ENCODE results near the gene RASGEF1B.
"Not testable (repeated sequence)": the region's sequence is repeated elsewhere in the genome, so short reads cannot be mapped to it uniquely, and the experiment has no call there.

RASGEF1B gene

DNA sequence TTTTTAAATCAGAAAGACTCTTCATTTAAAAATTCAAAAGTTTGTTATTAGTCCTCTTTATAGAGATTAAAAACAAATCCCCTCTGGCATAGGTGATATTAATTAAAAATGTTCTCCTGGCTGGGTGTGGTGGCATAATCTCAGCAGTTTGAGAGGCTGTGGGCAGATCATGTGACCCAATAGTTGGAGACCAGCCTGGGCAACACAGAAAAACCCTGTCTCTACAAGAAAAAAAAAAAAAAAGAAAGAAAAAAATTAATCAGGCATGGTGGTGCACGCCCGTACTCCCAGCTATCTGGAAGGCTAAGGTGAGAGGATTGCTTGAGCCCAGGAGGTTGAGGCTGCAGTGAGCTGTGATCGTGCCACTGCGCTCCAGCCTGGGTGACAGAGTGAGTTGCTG lies 38.9 kb downstream of the RASGEF1B start:
- no peak for DNase-seq (ENCODE audit: low read depth in 3 of 3)

DNA sequence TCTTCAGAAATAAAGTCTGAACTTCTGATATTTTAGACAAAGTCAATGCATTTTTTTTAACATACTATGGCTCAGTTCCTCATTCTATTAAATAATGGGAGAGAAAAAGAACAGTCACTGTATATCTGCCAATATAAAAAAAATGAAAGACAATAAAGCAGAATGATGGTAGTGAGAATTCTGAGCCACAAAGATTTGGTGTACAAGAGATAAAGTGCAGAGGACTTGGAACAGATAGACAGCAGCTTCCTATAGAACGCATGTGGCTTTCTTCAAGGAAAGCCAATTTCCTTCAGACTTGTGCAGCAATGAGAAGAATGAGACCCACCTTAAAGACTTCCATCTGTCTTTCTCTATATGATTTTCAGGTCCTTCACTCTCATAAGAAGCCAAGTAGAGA lies 39.7 kb downstream of the RASGEF1B start:
- DNase-seq (ENCODE audit: low read depth in 3 of 3): no peak

GRCh38 chr4:81429607-81430006 lies 42.1 kb downstream of the RASGEF1B start:
- DNase-seq (ENCODE audit: low read depth in 3 of 3): no peak

DNA sequence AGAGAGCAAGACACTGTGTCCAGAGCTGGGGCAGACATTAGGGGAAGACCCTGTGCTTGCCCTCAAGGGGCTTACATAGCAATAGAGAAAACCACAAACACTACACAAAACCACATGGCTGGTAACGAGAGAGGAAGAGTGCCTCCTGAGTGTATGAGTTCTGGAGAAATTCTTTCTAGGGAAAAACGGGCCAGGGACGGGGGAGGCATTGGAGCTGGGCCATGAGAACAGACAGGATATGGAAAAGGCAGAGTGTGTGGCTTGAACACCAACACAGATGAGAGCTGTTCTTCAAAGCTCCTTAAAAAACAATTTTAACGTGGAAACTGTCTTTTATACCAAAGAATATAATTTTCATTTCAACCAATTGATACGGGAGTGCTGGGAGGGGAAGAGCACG lies 42.7 kb downstream of the RASGEF1B start:
- no peak for DNase-seq (ENCODE audit: low read depth in 3 of 3)

DNA sequence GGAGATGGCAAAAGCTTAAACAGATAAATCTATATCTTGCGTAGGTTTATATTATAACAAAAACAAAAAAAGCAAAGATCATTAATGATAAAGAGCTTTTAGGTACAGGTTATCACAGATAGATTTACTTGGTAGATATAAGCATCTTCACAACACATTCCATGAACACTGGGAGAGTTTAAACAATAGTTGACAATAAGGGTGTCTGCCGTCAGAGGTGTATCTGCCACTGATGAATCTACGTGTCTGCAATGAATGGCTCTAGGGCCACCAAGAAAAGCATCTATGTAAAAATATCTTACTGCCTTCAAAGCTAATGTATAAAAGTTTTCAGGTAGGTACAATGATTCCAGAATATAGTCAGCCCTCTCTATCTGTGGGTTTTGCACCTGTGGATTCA lies 43.7 kb downstream of the RASGEF1B start:
- DNase-seq (ENCODE audit: low read depth in 3 of 3): no peak

DNA sequence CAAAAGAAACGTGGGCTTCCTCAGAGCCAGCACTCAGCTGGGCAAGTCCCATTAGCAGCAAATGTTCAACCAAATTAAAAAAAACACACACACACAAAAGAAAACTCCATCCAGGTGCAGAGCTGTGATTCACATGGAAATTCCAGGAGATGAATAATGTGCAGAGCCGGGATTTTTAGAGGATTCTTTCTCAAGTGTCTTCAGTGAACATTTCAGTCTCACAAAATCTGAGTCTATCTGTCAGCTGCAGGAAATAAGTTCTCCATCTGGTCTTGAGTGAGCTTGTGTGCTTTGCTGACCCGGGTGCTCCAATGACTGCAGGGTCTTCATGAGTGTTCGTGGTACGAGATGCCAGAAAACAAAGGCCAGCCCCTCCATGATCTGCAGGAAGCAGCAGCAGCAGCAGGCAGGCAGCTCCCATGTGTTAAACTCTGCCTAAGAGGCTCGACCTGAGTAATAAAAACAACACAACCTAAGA lies 44.3 kb downstream of the RASGEF1B start:
- no peak for DNase-seq (ENCODE audit: low read depth in 3 of 3)

DNA sequence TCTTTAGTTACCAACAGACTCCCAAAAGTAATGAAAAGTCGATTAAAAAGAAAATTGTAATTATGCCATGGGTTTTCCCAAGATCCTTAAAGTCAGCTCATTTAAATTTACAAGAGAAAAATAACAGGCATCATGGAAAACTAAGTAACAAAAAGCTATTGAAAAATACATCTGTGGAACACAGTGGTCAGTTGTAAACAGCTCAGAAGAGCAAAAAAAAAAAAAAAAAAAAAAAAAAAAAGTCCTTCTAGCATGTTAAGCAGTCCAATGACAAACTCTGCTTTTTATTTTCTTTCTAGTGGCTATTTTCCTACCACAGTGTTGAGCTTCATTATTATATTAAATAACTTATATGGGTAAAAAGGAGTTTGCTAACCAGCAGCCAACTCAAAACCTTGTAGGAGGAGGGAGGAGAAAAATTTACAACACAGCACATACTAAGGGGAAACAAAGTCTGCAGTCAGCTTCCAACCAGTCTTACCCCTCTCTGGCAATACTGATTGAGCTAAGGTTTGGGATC lies 44.9 kb downstream of the RASGEF1B start:
- DNase-seq (ENCODE audit: low read depth in 3 of 3): no peak

GRCh38 chr4:81424816-81425755 lies 46.6 kb downstream of the RASGEF1B start:
- DNase-seq (ENCODE audit: low read depth in 3 of 3): no peak

GRCh38 chr4:81424336-81424735 lies 47.4 kb downstream of the RASGEF1B start:
- DNase-seq (ENCODE audit: low read depth in 3 of 3): no peak

DNA sequence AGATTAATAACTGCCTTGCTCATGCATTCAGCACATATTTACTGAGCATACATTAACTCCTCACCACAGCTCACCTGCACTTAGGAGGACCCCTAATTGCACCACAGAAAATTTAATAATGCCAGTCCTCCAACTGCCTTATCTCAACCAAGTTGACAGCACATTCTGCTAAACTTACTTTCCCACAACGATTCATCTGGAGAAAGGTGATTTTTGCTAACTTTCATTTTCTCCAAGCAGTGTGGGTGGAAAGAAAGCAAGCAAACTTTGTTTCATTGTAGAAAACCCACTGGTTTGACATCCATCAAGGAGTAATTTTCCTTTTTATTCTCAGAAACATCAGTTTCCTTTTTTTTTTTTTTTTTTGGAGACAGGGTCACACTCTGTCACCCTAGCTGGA lies 49.1 kb downstream of the RASGEF1B start:
- DNase-seq (ENCODE audit: low read depth in 3 of 3): no peak

GRCh38 chr4:81421346-81422218 lies 50.1 kb downstream of the RASGEF1B start:
- no peak for DNase-seq (ENCODE audit: low read depth in 3 of 3)

GRCh38 chr4:81418572-81418971 lies 53.1 kb downstream of the RASGEF1B start:
- DNase-seq (ENCODE audit: low read depth in 3 of 3): no peak

GRCh38 chr4:81412946-81413495 lies 58.7 kb downstream of the RASGEF1B start:
- DNase-seq (ENCODE audit: low read depth in 3 of 3): no peak

DNA sequence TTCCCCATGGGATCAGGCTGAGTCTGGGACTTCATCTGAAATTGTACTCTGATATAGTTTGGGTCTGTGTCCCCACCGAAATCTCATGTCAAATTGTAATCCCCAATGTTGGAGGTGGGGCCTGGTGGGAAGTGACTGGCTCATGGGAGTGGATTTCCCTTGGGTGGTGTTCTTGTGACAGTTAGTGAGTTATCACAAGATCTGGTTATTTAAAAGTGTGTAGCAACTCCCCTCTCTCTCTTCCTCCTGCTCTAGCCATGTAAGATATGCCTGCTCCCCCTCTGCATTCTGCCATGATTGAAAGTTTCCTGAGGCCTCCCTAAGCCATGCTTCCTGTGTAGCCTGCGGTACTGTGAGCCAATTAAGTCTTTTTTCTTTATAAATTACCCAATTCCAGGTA lies 61.0 kb downstream of the RASGEF1B start:
- no peak for DNase-seq (ENCODE audit: low read depth in 3 of 3)

GRCh38 chr4:81409836-81410235 lies 61.9 kb downstream of the RASGEF1B start:
- DNase-seq (ENCODE audit: low read depth in 3 of 3): no peak

GRCh38 chr4:81408341-81408740 lies 63.4 kb downstream of the RASGEF1B start:
- no peak for DNase-seq (ENCODE audit: low read depth in 3 of 3)

DNA sequence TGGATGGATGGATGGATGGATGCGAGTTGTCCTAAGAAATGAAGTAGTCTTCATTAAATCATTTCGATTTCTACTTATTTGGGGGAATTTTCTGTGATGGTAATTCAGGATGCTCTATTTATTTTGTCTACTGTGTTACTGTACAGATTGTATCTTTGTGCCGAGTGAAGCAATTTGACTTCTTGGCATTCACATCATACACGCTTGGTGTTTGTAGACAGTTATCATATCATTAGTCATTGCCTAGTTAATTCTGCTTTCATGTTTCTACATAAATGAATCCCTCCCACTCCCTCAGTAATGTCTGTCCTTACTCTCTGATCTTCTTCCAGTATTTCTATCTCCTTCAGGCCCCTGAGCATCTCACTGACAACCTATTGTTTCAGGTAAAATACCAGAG lies 64.0 kb downstream of the RASGEF1B start:
- DNase-seq (ENCODE audit: low read depth in 3 of 3): no peak

DNA sequence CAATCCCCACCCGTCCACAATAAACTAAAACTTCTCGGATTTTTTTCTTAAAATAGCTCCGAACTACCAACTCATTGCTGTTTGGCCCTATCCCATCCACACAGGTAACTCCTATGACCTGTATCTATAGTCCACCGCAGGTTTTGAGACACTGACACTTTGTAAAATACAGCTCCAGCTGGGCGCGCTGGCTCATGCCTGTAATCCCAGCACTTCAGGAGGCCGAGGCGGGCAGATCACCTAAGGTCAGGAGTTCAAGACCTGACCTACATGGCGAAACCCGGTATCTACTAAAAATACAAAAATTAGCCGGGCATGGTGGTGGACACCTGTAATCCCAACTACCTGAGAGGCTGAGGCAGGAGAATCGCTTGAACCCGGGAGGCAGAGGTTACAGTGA lies 65.2 kb downstream of the RASGEF1B start:
- DNase-seq (ENCODE audit: low read depth in 3 of 3): not testable (repeated sequence)

DNA sequence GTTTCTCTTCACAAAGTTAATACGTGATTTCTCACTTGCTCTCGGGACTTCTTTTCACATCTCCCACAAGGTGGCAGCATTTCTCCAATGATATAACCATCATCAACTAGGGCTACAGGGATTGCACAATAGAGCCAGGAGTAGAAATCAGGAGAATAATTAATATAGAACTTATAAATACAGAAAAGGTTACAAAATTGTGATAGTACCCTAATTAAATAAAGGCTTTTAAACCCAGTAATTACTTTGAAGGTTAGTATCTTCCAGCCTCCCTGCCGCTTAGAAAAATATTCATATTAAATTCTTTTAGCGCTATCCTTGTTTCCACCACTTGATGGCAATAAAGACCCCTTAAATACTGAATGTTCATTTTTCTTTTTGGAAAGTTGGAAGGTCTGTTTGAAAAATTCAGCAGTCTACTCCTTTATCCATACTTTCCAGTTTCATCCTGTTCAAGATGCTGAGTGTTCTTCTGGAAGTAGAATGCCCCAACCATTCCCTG lies 65.8 kb downstream of the RASGEF1B start:
- DNase-seq (ENCODE audit: low read depth in 3 of 3): no peak

DNA sequence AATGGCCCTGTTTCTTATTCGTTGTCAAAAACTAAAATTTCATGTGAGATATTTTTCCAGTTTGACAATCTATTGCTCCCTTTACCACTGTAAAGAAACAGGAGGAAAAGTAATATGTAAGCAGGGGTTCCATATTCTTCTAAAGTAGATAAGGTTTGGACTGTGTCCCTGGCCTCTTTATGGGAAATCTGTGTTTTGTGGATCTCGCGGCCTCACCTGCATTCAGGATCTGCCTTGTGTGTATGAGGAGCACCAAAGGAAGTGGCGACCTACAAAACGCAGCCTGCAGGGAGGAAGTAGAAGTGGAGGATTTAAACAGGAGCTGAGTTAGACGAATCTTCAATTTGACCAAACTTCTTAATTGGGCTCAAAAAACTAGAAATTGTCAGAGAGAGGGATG lies 67.0 kb downstream of the RASGEF1B start:
- no peak for DNase-seq (ENCODE audit: low read depth in 3 of 3)

DNA sequence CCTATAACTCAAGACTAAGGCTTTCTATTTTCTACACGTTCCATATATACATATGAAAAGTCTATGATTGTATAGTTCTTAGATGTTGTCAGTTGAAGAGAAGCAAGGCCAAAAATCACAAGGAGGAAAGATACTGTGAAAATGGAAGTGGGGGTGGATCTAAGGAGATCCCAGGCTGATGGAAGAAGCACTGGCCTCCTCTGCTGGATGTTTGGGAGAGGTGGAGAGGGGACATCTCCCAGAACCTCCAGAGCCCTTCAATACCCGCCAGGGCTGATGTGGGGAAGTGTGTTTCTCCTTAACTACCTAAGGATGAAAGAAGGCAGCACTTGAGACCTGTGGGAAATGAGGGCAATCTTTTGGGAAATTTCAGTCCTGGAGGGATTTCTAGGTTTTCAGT lies 67.4 kb downstream of the RASGEF1B start:
- DNase-seq (ENCODE audit: low read depth in 3 of 3): no peak

All from stimulated activated CD4-positive, alpha-beta T cell treated with anti-CD3 and anti-CD28 coated beads, TNF-alpha, amount 100 ng/mL, for 4 hours (primary cell).